ENCODE results near the gene AXL. TPM values are rescaled to one million over a fixed set of nuclear protein-coding genes. Genes with fewer than 3 reads are reported as not detected.

The AXL gene
- total RNA-seq, 1 donor from 2014 or later: 61.1 TPM

GRCh38 chr19:41307090-41307875 lies 88.3 kb downstream of the AXL start:
- DNase-seq (ENCODE audit: low spot score): no peak

GRCh38 chr19:41307954-41308449 lies 89.0 kb downstream of the AXL start:
- DNase-seq (ENCODE audit: low spot score): no peak

DNA sequence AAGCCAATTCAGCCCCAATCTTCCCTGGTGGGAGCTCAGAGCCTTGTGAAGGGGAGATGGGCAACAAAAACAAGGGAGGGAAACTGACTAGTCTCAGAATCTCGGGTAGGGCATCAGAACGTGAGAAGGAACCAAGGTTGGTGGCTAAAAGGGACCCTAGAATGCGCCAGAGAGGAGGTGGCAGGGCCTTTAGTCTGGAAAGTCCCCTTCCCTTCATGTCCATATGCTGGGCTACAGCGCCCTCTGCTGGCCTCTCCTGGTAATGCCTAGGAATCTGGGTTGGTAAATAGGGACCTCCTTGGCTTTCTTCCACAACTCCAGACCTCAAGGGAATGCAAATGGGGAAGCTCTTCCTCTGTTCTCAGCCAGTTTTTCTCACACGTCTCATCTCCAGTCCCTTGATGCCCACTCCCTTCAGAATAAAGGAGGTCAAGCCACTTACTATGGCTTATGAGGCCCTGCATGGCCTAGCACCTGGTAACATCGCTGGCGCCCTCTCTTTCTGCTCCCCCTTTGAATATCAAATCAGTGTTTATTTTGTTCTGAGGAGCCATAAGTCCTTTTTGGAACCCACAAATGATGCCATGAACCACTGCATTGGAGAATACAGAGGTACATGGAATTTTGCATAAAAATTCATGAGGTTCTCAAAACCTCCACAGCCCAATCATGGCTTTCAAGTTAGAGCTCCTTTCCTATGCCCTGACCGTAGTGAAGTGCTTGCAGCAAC lies 89.6 kb downstream of the AXL start:
- peak; percentile 96 for DNase-seq (ENCODE audit: low spot score)

DNA sequence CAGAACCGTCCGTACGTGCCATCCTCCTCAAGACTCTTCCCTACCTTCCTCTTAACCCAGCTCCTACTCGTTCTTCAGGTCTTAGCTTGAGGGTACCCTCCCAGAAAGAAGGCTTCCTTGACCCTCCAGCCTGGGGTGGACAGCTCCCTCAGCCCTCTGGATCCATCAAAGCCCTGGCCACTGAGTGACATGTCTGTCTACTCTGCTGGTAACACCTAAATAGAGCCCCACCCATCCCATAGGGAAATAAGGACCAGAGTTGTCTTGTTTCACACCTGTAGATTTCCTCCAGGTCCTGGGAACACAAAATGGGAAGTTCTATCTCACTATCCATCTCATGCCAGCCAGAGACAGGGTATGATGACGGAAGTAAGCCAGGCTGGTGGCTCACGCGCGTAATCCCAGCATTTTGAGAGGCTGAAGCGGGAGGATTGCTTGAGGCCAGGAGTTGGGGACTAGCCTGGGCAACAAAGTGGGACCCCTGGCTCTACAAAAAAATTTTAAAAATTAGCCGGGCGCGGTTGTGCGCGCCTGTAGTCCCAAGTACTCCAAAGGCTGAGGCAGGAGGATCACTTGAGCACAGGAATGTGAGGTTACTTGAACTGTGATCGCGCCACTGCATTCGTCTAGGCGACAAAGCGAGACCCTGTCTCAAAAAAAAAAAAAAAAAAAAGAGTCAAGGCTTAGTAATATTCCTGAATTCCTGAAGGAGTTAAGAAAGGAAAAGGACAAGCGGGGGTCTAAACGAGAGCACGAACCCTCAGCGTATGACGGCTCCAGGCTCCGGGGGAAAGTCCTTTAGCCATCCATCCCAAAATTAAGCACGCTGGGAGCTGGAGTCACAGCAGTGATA lies 90.4 kb downstream of the AXL start:
- DNase-seq (ENCODE audit: low spot score): no peak

DNA sequence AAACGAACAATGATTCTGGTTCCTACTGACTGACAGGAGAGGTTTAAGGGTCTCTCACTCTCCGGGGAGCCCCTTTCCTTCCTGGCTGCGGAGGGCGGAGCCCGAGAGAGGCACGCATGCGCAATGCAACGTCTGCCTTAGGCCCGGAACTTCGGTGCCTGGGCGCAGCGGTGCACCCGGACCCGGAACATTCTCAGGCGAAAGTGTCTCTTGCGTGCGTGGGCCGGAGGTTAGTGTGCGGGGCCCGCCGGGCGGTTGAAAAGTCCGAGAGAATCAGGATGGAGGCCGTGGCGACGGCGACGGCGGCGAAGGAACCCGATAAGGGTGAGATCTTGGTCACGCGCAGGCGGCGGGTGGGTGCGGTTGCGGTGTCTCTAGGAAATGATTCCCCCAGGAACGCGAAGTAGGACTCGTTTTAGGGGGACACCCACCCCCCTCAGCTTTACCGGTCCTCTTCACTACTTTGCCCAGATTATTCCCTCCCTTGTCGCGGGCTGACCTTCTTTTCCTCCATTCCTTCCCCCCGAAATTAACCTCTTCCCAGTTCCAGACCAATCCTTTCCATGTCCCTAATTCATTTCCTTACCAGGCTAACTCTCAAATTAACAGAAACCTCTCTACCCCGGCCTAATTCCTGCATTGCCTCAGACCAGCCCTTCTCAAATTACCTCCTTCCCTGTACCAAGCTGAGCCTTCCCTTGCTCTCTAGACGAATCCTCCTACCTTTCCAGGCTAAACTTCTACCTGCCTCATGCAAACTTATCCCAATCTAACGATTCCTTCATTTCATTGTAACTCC lies 91.2 kb downstream of the AXL start, which contains the start of gene CCDC97:
Gene CCDC97 (plus strand): TSS at position 140 of the 799 bp plus-strand sequence. CDS start 139 bp downstream, at position 279.
- DNase-seq (ENCODE audit: low spot score): peak; percentile 96

DNA sequence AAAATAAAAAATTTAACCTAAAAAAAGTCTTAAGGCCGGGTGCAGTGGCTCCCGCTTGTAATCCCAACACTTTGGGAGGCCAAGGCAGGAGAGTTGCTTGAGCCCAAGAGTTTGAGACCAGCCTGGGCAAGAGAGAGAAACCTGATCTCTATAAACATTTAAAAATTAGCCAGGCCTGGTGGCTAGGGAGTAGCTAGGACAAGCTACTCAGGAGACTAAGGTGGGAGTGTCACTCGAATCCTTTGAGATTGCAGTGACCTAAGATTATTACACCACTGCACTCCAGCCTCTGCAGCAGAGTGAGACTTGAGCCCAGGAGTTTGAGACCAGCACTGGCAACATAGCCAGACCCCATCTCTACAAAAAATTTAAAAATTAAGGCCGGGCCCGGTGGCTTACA lies 92.0 kb downstream of the AXL start:
- no peak for DNase-seq (ENCODE audit: low spot score)

Other genes with a start within 250 kb of the AXL start
- not detected for gene CYP2B6, start 227.9 kb upstream of the AXL start, total RNA-seq
- not detected for gene CYP2A13, start 130.8 kb upstream of the AXL start, total RNA-seq
- gene CYP2F1, start 104.8 kb upstream of the AXL start, total RNA-seq: not detected
- 2.2 TPM for gene CYP2S1, start 26.0 kb upstream of the AXL start, total RNA-seq
- gene HNRNPUL1, start 45.1 kb downstream of the AXL start, total RNA-seq: 143 TPM
- gene CCDC97, start 90.9 kb downstream of the AXL start, total RNA-seq: 20.5 TPM
- gene TGFB1, start 134.7 kb downstream of the AXL start, total RNA-seq: 54.3 TPM
- gene B9D2, start 144.9 kb downstream of the AXL start, total RNA-seq: 3.5 TPM
- 10.0 TPM for gene TMEM91, start 157.3 kb downstream of the AXL start, total RNA-seq
- 9.6 TPM for gene EXOSC5, start 178.1 kb downstream of the AXL start, total RNA-seq
- 5.7 TPM for gene BCKDHA, start 178.6 kb downstream of the AXL start, total RNA-seq
- 8.1 TPM for gene B3GNT8, start 208.2 kb downstream of the AXL start, total RNA-seq
- gene DMAC2, start 220.7 kb downstream of the AXL start, total RNA-seq: 33.0 TPM
- gene ERICH4, start 223.9 kb downstream of the AXL start, total RNA-seq: not detected